HG02588 (cell line): Measurements from ENCODE around the gene CAPN2.

Experiments used
- ATAC-seq: cut with Tn5 transposase; IDR thresholded peaks from one replicate; pipeline ENCODE4 v1.9.1; 2021; ENCODE audit warnings: mild to moderate bottlenecking, moderate library complexity; ENCODE audit not compliant: unreplicated experiment

The CAPN2 gene

DNA sequence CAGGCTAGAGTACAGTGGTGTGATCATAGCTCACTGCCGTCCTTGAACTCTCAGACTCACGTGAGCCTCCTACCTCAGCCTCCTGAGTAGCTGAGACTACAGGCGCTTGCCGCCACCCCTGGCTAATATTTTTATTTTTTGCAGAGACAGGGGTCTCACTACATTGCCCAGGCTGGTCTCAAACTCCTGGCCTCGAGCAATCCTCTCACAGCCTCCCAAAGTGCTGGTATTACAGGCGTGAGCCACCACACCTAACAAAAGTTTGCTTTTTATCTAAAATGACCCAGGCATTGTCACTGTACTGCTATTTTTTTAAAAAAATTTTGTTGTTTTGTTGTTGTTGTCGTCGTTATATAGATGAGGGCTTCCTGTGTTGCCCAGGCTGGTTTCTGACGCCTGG lies 46.4 kb downstream of the CAPN2 start:
- ATAC-seq, result no peak

DNA sequence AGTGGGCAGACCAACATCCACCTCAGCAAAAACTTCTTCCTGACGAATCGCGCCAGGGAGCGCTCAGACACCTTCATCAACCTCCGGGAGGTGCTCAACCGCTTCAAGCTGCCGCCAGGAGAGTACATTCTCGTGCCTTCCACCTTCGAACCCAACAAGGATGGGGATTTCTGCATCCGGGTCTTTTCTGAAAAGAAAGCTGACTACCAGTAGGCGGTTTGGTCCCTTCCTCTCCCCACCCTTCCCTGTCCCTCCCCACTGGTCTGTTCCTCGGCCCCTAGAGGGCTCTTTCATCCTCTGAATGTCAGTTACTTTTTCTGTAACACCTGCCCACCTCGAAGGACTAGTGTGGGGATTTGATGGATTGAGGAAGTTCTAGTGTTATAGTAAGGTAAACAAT lies 46.9 kb downstream of the CAPN2 start:
- no peak for ATAC-seq

DNA sequence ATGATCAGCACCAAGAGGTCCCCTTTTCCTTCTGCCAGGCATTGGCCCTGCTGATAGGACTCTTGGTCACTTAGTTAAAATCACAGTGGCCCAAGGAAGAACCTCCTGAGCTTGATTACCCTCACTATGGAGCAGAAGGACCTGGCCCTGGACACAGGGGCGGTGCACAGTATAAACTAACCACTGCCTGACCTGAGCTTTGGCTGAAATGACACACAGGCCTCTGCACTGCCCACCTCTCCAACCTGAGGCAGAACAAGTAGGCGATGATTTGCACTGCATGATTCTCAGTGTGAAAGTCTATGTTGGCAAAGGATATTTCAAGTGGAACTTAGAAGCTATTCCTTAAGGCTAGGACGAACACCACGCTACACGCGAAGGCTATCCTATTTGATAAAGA lies 48.5 kb downstream of the CAPN2 start:
- no peak for ATAC-seq

DNA sequence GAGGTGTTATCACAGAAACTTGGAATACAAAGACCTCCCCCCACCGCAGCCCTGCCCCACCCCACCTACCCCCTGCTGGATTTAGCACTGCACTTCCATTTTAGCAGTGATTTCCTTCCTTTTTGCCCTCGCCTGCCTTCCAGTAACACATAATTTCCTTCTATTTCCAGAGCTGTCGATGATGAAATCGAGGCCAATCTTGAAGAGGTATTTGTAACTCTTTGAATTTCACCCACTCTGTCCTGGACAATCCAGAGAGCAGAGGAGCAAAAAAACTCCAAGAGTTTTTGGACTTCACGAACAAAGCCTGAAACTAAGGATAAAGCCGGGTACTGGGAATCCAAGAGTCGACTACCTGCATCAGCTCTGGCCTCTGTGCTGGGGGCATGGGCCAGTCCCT lies 49.1 kb downstream of the CAPN2 start:
- no peak for ATAC-seq

DNA sequence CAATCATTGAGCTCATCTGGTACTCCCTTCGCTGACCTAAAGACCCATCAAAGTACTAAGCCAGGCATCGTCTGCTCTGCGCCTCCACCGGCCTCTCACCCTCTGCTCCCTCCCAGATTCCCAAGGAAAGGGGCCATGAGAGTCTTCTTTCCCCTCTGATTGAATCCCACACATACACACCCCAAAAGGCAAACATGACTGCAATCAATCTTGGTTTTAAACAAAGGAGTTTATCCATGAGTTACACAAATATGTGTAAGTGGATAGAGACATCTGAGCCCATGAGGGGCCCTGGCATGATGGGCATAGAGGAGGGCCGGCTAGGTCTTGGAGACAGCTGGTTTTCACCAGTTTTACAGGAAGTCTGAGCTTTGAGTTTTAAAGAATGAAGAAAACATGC lies 50.9 kb downstream of the CAPN2 start:
- no peak for ATAC-seq

DNA sequence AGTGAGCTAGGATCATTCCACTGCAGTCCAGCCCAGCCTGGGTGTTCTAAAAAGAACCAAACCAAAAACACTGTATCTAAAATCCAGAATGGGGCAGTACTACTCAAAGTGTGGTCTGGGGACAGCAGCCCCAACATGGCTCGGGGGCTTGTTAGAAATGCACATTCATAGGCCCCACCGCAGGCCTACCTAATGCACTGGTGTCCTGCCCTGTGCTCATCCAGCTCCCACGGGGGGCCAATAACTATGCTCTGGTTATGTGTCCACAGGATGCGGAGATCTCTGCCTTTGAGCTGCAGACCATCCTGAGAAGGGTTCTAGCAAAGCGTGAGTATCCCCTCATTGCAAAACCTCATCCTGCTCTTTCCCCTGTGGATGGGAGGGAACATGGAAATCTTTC lies 51.5 kb downstream of the CAPN2 start:
- no peak for ATAC-seq

DNA sequence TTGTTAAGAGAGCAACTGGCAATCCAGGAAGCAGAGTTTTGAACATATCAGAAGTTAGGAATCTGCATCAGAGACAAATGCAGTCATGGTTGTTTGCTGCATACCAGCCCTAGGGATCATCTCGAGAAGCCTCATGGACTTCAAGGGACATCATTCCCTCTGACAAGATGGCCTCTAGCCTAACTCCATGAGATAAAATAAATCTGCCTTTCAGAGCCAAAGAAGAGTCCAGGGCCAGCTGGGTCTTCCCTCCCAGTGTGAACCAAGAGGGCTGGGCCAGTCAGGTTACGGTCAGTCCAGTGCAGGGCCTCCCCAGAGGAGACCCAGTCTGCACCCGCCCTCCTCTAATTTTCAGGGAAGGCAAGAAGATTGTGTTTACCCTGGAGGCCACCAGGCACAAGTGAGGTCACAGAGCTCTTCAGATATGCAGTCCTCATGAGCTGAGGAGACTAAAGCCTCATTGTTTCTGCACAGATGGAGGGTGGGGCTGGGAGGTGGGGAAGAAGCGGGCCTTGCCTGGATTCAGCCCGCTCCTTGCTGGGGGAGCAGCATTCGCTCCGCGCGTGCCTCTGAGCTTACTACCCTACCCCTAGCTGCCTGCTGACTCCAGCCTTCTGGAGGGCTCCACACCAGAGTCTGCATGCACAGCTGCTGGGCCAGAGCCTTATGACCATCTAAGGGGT lies 52.8 kb downstream of the CAPN2 start:
- ATAC-seq, result no peak

DNA sequence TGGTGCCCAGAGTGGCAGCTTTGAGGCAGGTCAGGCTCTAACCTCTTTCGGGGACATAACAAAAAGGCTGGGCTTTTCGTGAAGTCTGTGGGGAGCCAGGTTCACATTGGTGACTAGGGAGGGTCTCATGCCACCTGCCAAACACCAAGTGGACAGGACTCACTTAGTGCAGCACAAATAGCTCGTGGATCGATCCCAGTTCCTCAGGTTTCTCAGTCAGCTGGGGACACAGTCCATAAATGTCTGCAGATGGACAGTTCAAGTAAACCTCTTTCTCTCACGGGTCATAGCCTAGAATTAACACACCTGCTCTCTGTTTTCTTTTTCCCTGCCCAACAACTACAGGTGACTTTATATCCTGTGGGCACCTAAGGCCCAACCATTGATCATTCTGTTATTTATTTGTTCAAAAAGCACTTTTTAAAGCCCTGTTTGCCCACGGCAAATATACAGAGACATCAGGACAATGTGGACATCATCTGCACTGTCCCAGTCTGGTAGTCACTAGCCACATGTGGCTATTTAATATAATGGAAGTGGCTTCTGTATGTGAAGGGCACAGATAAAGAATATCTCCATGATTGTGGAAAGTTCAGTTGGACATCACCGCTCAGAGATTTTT lies 53.5 kb downstream of the CAPN2 start:
- no peak for ATAC-seq

DNA sequence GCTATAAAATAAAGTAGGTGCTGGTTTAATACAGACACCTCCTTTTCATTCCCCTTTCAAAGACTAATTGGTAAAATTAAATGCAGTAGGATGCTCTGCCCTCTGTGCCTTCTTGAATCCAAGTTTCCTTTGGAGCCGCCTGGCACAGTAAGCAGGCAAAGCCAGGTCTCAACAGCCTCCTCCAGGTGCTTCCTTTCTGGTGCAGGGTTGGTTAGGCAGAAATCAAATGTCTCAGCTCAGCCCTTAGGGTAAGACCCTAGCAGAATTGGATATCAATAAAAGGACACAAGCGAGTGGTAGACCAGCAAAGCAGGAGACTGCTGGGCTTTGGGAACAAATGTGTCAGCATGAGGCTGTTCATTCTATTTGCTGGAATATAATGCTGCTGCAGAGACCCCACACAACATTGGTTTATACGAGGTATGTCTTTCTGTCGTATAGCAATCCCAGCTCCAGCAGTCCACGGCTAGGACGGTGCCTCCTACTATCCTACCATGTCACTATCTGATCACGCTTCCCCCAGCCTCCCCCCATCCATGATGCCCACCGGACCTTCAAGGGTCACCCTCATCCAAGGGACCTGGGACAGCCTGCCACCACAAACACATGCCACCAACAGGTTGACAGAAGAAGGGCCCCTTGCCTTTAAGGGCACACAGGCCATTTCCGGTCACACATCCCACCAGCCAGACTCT lies 58.4 kb downstream of the CAPN2 start:
- ATAC-seq, result no peak

DNA sequence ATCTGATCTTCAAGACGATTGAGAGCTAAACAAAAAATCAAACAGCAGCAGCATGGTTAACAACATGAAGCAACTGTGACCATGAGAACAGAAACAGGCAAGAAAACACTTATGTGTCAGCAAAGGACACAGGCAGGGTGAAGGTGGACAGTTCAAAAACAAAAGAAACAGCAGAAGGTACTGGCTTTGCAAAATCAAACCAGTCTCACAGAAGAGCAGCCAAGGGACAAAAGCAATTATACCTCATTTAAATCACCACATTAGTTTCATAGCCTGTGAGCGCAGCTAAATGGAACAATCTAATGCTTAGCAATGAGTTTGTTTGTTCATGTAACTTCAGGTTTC lies 59.1 kb downstream of the CAPN2 start:
- no peak for ATAC-seq

DNA sequence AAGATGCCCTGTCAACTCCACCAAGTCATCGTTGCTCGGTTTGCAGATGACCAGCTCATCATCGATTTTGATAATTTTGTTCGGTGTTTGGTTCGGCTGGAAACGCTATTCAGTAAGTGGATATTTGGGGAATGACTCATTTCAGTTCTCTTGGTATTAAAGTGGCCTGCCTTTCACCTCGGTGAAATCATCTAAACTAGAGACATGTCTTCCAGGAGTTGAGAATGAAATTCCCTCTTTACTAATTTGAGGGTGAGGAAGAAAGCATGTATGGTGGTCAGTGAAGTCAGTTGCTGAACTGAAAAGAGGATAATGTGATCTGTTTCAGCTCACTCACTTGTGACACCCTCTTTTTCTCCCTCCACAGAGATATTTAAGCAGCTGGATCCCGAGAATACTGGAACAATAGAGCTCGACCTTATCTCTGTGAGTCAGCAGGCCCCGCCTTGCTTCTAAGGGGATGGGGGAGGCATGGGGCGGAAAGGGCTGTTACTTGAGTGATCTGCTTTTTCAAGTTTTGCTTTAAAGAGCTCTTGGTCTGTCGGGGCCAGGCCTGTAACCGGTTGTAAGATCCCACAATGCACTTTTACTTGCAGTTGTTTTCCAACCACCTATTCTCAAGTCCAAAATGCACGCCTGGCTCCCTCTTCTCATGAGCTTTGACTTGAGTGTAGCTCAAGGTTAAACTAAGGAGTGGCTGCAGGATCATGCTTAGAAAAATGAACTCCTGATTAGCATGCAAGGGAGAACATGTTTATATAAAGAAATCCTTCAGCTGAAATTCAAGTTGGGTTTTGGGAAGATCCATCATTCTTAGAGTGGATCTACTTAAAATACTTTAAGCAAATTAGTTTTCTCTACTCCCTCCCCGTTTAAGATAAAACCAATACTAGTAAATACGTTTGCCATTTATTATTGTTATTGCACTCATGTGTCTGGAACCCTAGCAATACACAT lies 59.8 kb downstream of the CAPN2 start:
- no peak for ATAC-seq

DNA sequence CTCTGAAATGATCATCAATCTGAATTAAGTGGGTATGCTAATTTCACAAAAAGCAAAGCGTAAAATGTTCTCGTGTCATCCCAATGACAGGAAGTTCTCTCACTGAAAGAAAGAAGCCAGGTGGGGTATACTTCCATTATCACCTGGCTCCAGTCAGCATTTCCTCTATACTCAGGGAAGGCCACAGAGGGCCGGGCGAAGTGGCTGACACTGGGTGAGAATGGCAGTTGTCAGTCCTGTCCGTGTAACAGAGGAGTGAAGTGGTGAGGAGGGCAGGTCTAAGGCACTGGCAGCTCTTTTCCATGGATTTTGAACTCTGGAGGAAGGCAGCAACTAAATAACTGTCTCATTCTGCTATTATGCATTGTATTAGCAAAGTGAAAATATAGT lies 60.4 kb downstream of the CAPN2 start:
- no peak for ATAC-seq

DNA sequence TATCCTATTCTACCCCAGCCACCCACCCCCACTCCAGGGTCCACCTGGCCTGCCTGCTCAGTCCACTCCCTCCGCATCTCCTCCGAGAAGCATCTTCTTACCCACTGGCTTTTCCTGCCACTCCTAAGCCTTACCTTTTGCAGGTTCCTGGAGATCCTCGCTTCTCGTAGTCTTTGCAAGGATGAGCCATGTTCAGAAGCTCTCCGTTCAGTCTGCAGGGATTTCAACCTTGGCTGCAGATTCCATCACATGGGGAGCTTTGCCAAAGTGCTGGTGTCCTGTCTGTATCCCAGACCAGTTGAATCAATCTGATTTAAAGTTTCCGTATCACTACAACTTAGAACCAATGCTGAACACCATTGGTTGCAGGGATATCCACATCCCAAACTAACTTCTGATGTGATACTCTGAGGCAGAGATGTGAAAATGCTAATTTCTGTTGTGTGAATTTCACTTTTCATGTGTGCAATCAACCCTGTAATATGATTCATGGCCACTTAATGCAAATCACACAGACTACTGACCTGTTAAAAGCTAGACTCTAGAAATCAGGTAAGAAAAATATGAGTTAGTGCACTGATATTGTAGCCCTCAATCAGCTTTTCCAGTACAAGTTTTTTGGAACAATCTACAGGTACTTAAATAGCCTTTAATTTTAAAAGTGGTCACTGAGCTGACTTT lies 61.9 kb downstream of the CAPN2 start:
- ATAC-seq, result no peak

DNA sequence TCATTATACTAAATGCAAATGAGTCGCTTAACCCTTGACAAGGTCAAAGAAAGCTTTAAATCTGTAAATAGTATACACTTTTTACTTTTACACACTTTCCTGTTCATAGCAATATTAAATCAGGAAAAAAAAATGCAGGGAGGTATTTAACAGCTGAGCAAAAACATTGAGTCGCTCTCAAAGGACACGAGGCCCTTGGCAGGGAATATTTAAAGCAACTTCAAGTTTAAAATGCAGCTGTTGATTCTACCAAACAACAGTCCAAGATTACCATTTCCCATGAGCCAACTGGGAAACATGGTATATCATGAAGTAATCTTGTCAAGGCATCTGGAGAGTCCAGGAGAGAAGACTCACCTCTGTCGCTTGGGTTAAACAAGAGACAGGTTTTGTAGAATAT lies 62.7 kb downstream of the CAPN2 start:
- no peak for ATAC-seq

DNA sequence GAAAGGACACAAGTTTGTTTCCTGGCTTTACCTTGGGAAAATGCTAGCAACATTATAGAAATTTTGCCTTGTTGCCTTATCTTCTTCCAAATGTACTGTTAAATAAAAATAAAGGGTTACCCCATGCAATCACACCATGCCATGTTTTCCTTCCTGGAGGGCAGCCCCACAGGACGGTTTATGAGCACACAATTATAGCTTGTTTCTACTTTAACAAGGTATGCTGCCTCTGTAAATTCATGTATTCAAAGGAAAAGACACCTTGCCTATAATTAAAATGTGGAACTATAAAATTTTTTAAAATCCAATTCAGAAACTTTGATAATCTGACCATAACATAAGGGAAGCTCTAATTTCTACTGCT lies 63.4 kb downstream of the CAPN2 start:
- no peak for ATAC-seq

DNA sequence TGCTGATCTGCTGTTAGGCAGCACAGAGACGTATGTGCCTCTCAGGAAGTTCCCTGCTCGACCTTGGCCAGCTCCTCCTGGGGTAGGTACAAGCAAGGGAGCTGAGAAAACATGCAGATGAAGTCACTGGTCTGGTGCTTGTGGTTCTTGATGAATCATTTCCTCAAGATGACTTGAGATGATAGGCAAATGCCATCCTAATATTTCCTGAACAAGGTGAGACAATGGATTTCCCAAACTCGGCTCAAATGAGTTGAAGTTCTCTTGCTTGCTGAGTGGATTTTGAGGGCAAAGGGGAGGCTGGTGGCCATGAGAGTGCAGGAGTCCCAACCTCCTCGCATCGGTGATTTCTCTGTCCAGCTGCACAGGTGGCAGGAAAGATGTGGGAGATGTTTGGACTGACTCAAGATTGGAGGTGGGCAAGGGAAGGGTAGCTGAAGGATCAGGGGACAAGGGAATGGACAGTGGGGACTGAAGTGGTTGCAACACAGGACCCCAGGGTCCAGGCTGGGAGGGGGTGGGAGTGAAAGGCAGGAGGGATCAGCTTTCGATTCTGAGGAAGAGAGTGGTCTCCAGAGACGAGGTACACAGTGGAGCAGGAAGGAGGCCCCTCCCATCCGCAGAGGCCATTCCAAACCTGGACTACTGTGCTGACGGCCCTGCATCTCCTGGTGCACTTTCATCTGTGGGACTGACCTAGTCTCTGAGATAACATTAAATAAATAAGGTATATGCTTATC lies 63.9 kb downstream of the CAPN2 start:
- no peak for ATAC-seq

DNA sequence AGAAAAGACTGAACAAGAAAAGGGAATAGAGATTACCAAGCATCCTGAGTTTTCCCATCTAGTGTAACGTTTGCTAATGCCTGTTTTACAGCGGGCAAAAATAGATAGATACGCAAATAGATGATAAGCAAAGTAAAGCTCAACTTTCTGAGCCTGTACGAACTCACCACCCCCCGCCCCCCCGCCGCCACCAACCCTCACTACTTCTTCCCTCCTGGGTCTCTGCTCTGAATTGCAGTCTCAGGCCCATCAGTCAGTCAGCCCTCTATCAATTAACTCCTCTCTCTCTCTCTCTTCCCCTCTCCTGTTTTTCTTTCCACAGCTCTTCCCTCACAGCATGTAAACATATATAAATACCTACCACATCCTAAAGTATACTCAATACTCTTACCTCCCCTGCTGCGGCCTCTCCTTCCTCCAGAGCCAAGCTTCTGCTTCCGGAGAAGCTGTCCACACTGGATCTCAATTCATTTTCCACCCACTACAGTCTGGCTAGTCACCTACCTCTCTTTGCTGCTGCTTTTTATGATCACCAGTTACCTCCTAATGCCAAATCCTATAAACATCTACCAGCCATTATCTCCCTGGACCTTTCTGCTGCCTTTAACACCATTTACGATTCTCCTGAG lies 64.6 kb downstream of the CAPN2 start:
- ATAC-seq, result no peak

DNA sequence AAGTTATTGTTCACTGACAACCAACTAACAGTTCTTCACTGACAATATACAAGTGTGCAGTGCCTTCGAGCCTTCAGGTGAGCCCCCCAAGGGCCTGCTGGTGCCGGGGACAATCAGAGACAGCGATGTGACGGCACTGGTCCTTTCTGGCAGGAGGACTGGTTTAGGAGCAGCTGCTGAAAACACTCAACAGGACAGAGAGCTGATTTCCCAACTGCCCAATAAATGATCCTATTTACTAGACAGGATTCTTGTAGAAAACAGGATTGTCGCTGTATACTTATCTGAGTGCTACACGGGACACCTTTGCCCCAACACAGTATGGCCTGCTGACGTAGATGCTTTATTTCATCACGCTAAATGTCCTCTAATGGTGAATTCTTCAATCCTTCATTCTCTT lies 68.0 kb downstream of the CAPN2 start:
- no peak for ATAC-seq

DNA sequence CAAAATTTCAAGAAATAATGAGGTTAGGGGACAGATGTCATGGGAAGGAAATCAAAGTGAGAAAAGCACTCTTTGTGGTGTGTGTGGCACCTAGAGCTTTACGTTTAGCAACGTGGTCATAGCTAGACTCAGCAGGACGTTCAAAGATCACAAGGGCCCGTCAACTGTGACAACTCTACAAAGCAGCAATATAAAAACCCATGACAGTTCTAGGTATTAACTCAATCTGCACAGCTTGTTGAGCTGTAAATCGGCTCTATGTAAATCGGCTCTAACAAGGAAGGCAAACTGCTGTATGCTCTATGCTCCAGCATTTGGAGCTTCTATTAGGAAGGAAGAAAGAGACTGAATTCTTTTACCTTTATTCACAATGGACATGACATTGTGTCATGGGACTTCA lies 68.6 kb downstream of the CAPN2 start:
- ATAC-seq, result no peak

DNA sequence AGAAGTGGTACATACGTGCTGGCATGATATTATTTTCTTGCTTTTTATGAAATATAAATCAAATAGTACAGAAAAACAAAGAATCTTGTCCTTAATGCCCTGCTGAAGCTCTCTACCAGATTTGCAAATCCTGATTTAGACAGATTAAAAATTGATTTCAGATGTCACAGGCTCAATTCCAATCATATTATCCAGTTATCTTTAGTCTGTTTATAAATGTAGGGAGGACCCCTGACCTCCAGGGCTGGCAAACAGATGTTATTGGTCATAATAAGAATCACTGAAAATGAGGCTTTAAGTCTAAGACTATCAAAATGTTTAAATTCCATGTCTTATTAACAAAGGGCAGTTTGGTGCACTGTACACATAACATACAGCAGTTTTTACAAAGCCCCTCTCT lies 71.3 kb downstream of the CAPN2 start:
- ATAC-seq, result no peak
